22Rv1 (cell line): Measurements from ENCODE around the gene GPR176.

Source experiments
- CTCF ChIP-seq: fragments of 450-650 bp; IDR thresholded peaks from 2 replicates; pipeline ENCODE4 v1.5.1; 2017; ENCODE audit warnings: mild to moderate bottlenecking
- ZFX ChIP-seq: fragments of 450-650 bp; IDR thresholded peaks from 2 replicates; pipeline ENCODE4 v1.6.1; 2017; ENCODE audit warnings: antibody characterized with exemption, borderline replicate concordance

- TF ChIP-seq CTCF (no peak), ZFX (no peak)
These were observed 116.0 kb downstream of the GPR176 start for GRCh38 chr15:39804026-39804425.
